Endodermal cell (in vitro differentiated cells): Measurements from ENCODE around the gene NOL6. TPM values are rescaled to one million over a fixed set of nuclear protein-coding genes. Genes with fewer than 3 reads are reported as not detected.
A peak's percentile ranks its signal among the peaks of the same experiment; 100 is the strongest.

Experiments used
- DNase-seq: peaks from one replicate; pipeline ENCODE4 v3.0.0-alpha.2; 2017
- H3K27ac ChIP-seq: 2 replicates; pipeline ENCODE4 v1.5.1; 2013; ENCODE audit warnings: mild to moderate bottlenecking, low read depth, low read length, moderate library complexity
- H3K27me3 ChIP-seq: 2 replicates; pipeline ENCODE4 v1.6.1; 2013; ENCODE audit warnings: mild to moderate bottlenecking, low read length, moderate library complexity; ENCODE audit not compliant: insufficient read depth, control insufficient read depth, poor library complexity, severe bottlenecking
- H3K36me3 ChIP-seq: 2 replicates; pipeline ENCODE4 v1.7.0; 2013; ENCODE audit warnings: mild to moderate bottlenecking, low read length, moderate library complexity; ENCODE audit not compliant: control insufficient read depth, insufficient read depth
- H3K4me1 ChIP-seq: one replicate; pipeline ENCODE4 v1.7.0; 2013; ENCODE audit warnings: low read length; ENCODE audit not compliant: control insufficient read depth, insufficient read depth
- H3K4me3 ChIP-seq: 2 replicates; pipeline ENCODE4 v1.5.1; 2013; ENCODE audit warnings: mild to moderate bottlenecking, low read length, moderate library complexity
- H3K9ac ChIP-seq: 2 replicates; pipeline ENCODE4 v1.6.1; 2013; ENCODE audit warnings: mild to moderate bottlenecking, low read length, moderate library complexity; ENCODE audit not compliant: poor library complexity, severe bottlenecking; ENCODE audit errors: extremely low read depth
- H3K9me3 ChIP-seq: 2 replicates; pipeline ENCODE4 v1.6.1; 2013; ENCODE audit warnings: mild to moderate bottlenecking, low read length, moderate library complexity; ENCODE audit not compliant: control insufficient read depth
- H3K27ac Mint-ChIP-seq: 2 replicates; pipeline ENCODE4 v1.8.0; 2020; ENCODE audit warnings: mixed read lengths
- H3K27me3 Mint-ChIP-seq: 2 replicates; pipeline ENCODE4 v1.8.0; 2021; ENCODE audit warnings: mild to moderate bottlenecking, mixed read lengths; ENCODE audit not compliant: insufficient read depth
- H3K36me3 Mint-ChIP-seq: 2 replicates; pipeline ENCODE4 v1.8.0; 2020; ENCODE audit warnings: low read depth, mixed read lengths
- H3K4me1 Mint-ChIP-seq: 2 replicates; pipeline ENCODE4 v1.8.0; 2020; ENCODE audit warnings: mixed read lengths
- H3K4me3 Mint-ChIP-seq: 2 replicates; pipeline ENCODE4 v1.8.0; 2020; ENCODE audit warnings: mild to moderate bottlenecking, moderate library complexity, mixed read lengths
- H3K9me3 Mint-ChIP-seq: 2 replicates; pipeline ENCODE4 v1.8.0; 2020; ENCODE audit warnings: mild to moderate bottlenecking, mixed read lengths
- WGBS, 2 experiments: methylation state at CpG; one replicate each; pipeline versions ENCODE4 v1.1.5 to v1.1.7; 2013; ENCODE audit warnings: missing lambda C conversion rate in 2 of 2, mixed read lengths in 1 of 2; ENCODE audit not compliant: insufficient coverage in 1 of 2, insufficient read length in 1 of 2; 5-methylcytosine and 5-hydroxymethylcytosine counted together
- total RNA-seq, 2 donors: library from RNA; stranded (reverse); fragmentation: NEBNext Ultra II Directional in 1 of 2; extraction: Animal tissue kit (Norgen Biotek cat#: 25700) in 1 of 2; gene quantifications; 2 replicates in 1 of 2; 3 replicates in 1 of 2; pipeline ENCODE4 v1.2.1, GENCODE V29; 2021
- TF ChIP-seq, protein P1 (sequence below): fragments of 200-600 bp; sonication (generic); conservative IDR thresholded peaks from 2 replicates; pipeline ENCODE4 v1.5.0; 2021; ENCODE audit warnings: antibody characterized with exemption, mild to moderate bottlenecking

Gene NOL6
- total RNA-seq, 2 donors from 2014 or later: 34.2 to 34.6 TPM

DNA sequence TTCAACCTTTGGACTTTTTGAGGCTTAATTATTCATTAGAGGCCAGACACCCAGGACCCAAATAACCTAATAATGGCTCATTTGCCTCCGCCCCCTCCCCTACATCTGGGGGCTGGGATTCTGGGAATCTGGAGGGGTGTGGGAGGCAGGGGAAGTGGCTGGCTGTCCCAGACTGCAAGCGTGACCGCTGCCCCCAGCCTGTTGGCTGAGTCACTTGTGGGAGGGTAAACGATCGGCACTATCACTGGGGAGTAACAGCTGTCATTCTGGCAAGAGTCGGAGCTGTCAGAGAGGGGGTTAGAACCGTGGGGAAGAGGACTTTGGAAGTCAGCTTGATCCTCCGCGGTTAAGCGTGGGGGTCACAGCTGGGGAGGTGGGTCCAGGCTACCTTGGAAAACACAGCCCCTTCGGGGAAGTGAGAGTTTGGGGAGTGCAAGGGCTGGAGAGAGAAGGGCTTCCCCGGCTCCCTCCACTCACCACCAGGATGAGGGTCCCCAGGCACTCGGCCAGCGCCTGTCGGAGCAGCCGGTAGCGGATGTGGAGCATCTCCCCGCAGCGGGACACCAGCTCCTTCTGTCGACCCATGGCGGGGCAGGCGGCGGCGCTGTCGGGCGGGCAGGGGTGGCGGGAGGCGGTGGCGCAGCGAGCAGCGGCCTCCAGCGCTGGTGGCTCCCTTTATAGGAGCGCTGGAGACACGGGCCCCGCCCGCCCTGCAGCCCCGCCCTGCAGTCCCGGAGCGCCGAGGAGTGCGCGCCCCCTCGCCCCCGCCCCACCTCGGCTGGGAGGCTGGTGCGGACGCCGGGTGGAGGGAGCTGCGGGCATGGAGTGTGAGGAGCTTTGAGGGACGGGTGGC, 26.6 kb downstream of the NOL6 start, which contains the start of gene AQP3:
Gene AQP3 (minus strand): TSS at position 648 of the 853 bp plus-strand sequence. CDS start 63 bp downstream, at position 585.
- Mint-ChIP-seq H3K9me3 (no peaks in the 10 kb centered on the region), H3K27ac (no peak within 1 kb of the TSS), H3K4me1 (peaks cover 34% of the 10 kb centered on the region), H3K27me3 (peaks cover 28% of the 10 kb centered on the region), H3K36me3 (no peaks in the 10 kb centered on the region), H3K4me3 (peak within 1 kb of the TSS; percentile 57)
- 1 to 6% methylated on average over 17 to 50 of the region's 50 CpGs for WGBS, 2 experiments
- H3K36me3 ChIP-seq: no peaks in the 10 kb centered on the region
- no peaks in the 10 kb centered on the region for H3K9me3 ChIP-seq
- TF ChIP-seq, protein P1, sequence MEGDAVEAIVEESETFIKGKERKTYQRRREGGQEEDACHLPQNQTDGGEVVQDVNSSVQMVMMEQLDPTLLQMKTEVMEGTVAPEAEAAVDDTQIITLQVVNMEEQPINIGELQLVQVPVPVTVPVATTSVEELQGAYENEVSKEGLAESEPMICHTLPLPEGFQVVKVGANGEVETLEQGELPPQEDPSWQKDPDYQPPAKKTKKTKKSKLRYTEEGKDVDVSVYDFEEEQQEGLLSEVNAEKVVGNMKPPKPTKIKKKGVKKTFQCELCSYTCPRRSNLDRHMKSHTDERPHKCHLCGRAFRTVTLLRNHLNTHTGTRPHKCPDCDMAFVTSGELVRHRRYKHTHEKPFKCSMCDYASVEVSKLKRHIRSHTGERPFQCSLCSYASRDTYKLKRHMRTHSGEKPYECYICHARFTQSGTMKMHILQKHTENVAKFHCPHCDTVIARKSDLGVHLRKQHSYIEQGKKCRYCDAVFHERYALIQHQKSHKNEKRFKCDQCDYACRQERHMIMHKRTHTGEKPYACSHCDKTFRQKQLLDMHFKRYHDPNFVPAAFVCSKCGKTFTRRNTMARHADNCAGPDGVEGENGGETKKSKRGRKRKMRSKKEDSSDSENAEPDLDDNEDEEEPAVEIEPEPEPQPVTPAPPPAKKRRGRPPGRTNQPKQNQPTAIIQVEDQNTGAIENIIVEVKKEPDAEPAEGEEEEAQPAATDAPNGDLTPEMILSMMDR: peak; percentile 58
- peak; percentile 93 for DNase-seq
- H3K4me1 ChIP-seq: peaks cover 23% of the 10 kb centered on the region
- no peak within 1 kb of the TSS for H3K9ac ChIP-seq
- H3K27ac ChIP-seq: no peak within 1 kb of the TSS
- peaks cover 10% of the 10 kb centered on the region for H3K27me3 ChIP-seq
- H3K4me3 ChIP-seq: peak within 1 kb of the TSS; percentile 73

DNA sequence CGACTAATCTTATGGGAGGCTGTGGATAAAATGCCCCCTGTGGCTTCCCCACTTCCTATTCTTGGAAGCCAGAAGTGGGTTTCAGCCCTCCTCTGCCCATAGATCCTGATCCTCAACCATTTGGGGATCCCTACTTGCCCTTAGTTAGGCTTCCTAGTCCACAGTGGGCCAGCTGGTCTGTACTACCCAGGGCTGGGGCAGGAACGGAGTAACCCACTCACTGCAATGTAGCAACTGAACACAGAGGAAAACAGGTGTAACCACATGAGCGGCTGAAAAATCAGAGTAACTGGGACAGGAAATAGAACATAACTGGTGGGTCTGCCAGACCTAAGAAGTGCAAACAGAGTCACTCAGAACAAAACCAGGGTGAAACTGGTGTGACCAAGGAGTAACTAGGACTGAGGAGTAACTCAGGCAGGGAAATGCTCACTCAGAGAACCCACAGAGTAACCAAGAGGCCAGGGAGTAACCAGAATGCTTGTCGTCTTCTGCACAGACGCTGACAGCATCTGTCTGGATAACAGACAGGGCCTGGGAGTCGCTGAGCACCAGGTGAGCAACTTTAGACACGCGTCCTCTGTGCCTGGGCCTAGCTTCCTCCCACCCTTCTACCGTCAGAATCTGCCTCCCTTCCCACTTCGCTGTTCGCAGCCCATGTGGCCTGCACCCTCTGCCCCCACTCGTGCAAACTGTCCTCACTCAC, 27.3 kb downstream of the NOL6 start:
- WGBS, 2 experiments: 63 to 68% methylated on average over 8 to 12 of the region's 12 CpGs
- peak overlapping the region; percentile 57 for H3K4me3 Mint-ChIP-seq
- no peaks in the 10 kb centered on the region for H3K36me3 ChIP-seq
- H3K27ac ChIP-seq: no peak overlapping the region
- no peaks in the 10 kb centered on the region for H3K36me3 Mint-ChIP-seq
- peaks cover 10% of the 10 kb centered on the region for H3K27me3 ChIP-seq
- DNase-seq: no peak
- H3K4me3 ChIP-seq: peak overlapping the region; percentile 72
- TF ChIP-seq, protein P1: no peak
- H3K9ac ChIP-seq: no peak overlapping the region
- H3K27me3 Mint-ChIP-seq: peaks cover 28% of the 10 kb centered on the region
- no peak overlapping the region for H3K27ac Mint-ChIP-seq
- H3K9me3 Mint-ChIP-seq: no peaks in the 10 kb centered on the region
- peaks cover 23% of the 10 kb centered on the region for H3K4me1 ChIP-seq
- H3K4me1 Mint-ChIP-seq: peaks cover 34% of the 10 kb centered on the region
- no peaks in the 10 kb centered on the region for H3K9me3 ChIP-seq

DNA sequence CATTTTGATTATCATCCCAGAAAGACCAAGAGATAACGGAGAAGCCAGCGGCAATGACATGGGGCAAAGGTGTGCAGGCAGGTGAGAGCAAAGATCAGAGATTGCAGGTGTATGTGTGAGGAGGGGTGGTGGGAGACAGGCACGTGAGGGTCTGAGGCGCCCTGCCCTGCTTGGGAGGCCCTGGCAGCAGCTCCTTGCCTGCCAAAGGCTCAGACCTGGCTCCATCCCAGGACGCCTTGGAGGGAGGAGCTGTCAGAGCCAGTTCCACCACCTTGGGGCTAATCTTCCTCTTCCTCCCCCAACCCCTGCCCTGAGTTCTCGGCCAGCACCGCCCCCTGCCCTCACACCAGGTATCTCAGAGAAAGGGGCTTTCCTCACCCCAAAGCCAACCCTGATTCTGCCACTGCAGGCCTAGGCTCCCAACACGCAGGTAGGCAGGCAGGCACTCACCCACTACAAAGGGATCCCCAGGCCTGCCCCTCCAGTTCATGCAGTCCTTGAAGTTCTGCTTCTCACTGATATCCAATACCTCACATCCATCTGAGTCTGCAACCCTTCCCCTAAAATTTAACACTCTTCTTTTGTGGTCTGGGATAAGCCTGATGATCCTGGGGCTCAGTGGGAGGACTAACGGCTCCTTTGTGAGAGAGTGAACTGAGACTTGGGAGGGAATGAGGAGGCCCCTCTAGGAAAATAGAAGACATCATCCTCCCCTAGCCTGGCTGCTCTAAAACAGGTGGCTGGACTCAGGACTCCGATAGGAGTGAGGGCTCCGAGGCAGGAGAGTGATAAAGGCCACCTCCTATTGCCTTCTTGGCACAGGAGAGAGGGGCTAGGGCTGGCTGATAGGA, 28.1 kb downstream of the NOL6 start:
- Histone ChIP-seq H3K27ac (no peak overlapping the region), H3K4me3 (no peak overlapping the region), H3K9me3 (no peaks in the 10 kb centered on the region), H3K36me3 (no peaks in the 10 kb centered on the region), H3K4me1 (peaks cover 23% of the 10 kb centered on the region), H3K9ac (no peak overlapping the region), H3K27me3 (peaks cover 10% of the 10 kb centered on the region)
- TF ChIP-seq, protein P1: no peak
- H3K4me1 Mint-ChIP-seq: peaks cover 34% of the 10 kb centered on the region
- no peak overlapping the region for H3K27ac Mint-ChIP-seq
- peak overlapping the region; percentile 57 for H3K4me3 Mint-ChIP-seq
- H3K36me3 Mint-ChIP-seq: no peaks in the 10 kb centered on the region
- H3K27me3 Mint-ChIP-seq: peaks cover 28% of the 10 kb centered on the region
- WGBS, 2 experiments: 64 to 92% methylated on average over 5 to 11 of the region's 11 CpGs
- DNase-seq: peak; percentile 69
- H3K9me3 Mint-ChIP-seq: no peaks in the 10 kb centered on the region
